CD14-positive monocyte (primary cell): ENCODE data around the gene CDK5. TPM values are rescaled to one million over a fixed set of nuclear protein-coding genes. Genes with fewer than 3 reads are reported as not detected.

Source experiments
- DNase-seq, 3 donors: peaks; one replicate each; pipeline ENCODE4 v3.0.0-alpha.2; 2011 to 2022
- H2AFZ ChIP-seq: 2 replicates; pipeline ENCODE4 v1.6.0; 2012; ENCODE audit warnings: mild to moderate bottlenecking, low read depth, low read length, inconsistent platforms; ENCODE audit not compliant: insufficient read depth, poor library complexity, severe bottlenecking
- H3K27ac ChIP-seq, 2 donors: 1 replicate in 1 of 2; 2 replicates in 1 of 2; pipeline ENCODE4 v1.5.1; 2012 to 2013; ENCODE audit warnings: low read length in 2 of 2, control low read depth in 1 of 2, inconsistent platforms in 1 of 2, low read depth in 1 of 2, mild to moderate bottlenecking in 1 of 2
- H3K27me3 ChIP-seq, 2 donors: one replicate each; pipeline versions ENCODE4 v1.6.0 to v1.6.1; 2011 to 2013; ENCODE audit warnings: low read length in 2 of 2; ENCODE audit not compliant: control insufficient read depth in 2 of 2, insufficient read depth in 2 of 2
- H3K36me3 ChIP-seq, 2 donors: replicated peaks in 1 of 2; 1 replicate in 1 of 2; 2 replicates in 1 of 2; pipeline versions ENCODE4 v1.5.1 to v1.6.1; 2012 to 2013; ENCODE audit warnings: low read length in 2 of 2, control low read depth in 1 of 2, inconsistent platforms in 1 of 2, mild to moderate bottlenecking in 1 of 2; ENCODE audit not compliant: insufficient read depth in 2 of 2, control insufficient read depth in 1 of 2
- H3K4me1 ChIP-seq, 2 donors: 1 replicate in 1 of 2; 2 replicates in 1 of 2; pipeline versions ENCODE4 v1.5.1 to v1.6.1; 2012 to 2013; ENCODE audit warnings: low read length in 2 of 2, control low read depth in 1 of 2, inconsistent platforms in 1 of 2, mild to moderate bottlenecking in 1 of 2, moderate library complexity in 1 of 2; ENCODE audit not compliant: insufficient read depth in 2 of 2, control insufficient read depth in 1 of 2
- H3K4me2 ChIP-seq: replicated peaks from 2 replicates; pipeline ENCODE3; 2012; ENCODE audit warnings: low read length, moderate library complexity, mild to moderate bottlenecking; ENCODE audit not compliant: poor library complexity, severe bottlenecking; ENCODE audit errors: extremely low read depth
- H3K4me3 ChIP-seq, 3 experiments: fragments of 200-600 bp in 1 of 3; sonication (generic) in 1 of 3; replicated peaks in 1 of 3; 1 replicate in 2 of 3; 2 replicates in 1 of 3; pipeline ENCODE4 v1.5.1; 2011 to 2013; ENCODE audit warnings: low read length in 3 of 3, mild to moderate bottlenecking in 3 of 3, control low read depth in 2 of 3, low read depth in 2 of 3, inconsistent platforms in 1 of 3, moderate library complexity in 1 of 3
- H3K79me2 ChIP-seq: 2 replicates; pipeline ENCODE4 v1.6.0; 2012; ENCODE audit warnings: mild to moderate bottlenecking, control low read depth, inconsistent platforms, low read length, moderate library complexity; ENCODE audit not compliant: insufficient read depth
- H3K9ac ChIP-seq: 2 replicates; pipeline ENCODE4 v1.6.0; 2017; ENCODE audit warnings: low read length, mild to moderate bottlenecking; ENCODE audit not compliant: insufficient read depth, poor library complexity, severe bottlenecking
- H3K9me3 ChIP-seq, 2 donors: replicated peaks in 1 of 2; 1 replicate in 1 of 2; 2 replicates in 1 of 2; pipeline versions ENCODE4 v1.5.1 to v1.6.1; 2012 to 2013; ENCODE audit warnings: low read length in 2 of 2, control low read depth in 1 of 2; ENCODE audit not compliant: control insufficient read depth in 1 of 2, insufficient read depth in 1 of 2
- H4K20me1 ChIP-seq: 2 replicates; pipeline ENCODE4 v1.6.0; 2012; ENCODE audit warnings: mild to moderate bottlenecking, low read length, control low read depth, moderate library complexity; ENCODE audit not compliant: insufficient read depth
- H3K27ac Mint-ChIP-seq, 7 donors: one replicate each; pipeline ENCODE4 v1.8.0; 2020; ENCODE audit warnings: mild to moderate bottlenecking in 7 of 7, mixed read lengths in 7 of 7, moderate library complexity in 6 of 7, inconsistent platforms in 2 of 7
- H3K27me3 Mint-ChIP-seq, 3 donors: one replicate each; pipeline ENCODE4 v1.8.0; 2021 to 2022; ENCODE audit warnings: low read depth in 3 of 3, mild to moderate bottlenecking in 3 of 3, mixed read lengths in 3 of 3, moderate library complexity in 3 of 3, inconsistent platforms in 1 of 3
- H3K36me3 Mint-ChIP-seq, 2 donors: one replicate each; pipeline ENCODE4 v1.8.0; 2020; ENCODE audit warnings: mixed read lengths in 2 of 2, inconsistent platforms in 1 of 2, mild to moderate bottlenecking in 1 of 2
- H3K4me1 Mint-ChIP-seq: one replicate; pipeline ENCODE4 v1.8.0; 2020; ENCODE audit warnings: mild to moderate bottlenecking, mixed read lengths
- H3K4me3 Mint-ChIP-seq, 2 donors: one replicate each; pipeline ENCODE4 v1.8.0; 2020; ENCODE audit warnings: mild to moderate bottlenecking in 2 of 2, mixed read lengths in 2 of 2, moderate library complexity in 1 of 2
- H3K9me3 Mint-ChIP-seq, 7 donors: one replicate each; pipeline ENCODE4 v1.8.0; 2020 to 2022; ENCODE audit warnings: mixed read lengths in 7 of 7, mild to moderate bottlenecking in 6 of 7, moderate library complexity in 6 of 7, inconsistent platforms in 2 of 7
- WGBS: methylation state at CpG from one replicate; pipeline ENCODE4 v1.1.5; 2013; ENCODE audit warnings: missing lambda C conversion rate; ENCODE audit not compliant: insufficient coverage; 5-methylcytosine and 5-hydroxymethylcytosine counted together
- intact Hi-C, 2 donors: fragments of 100-400 bp; cut with micrococcal nuclease; formaldehyde crosslinking; loops; one replicate each; pipeline versions ENCODE4 v1.15.0 to v1.15.1; 2023
- polyA plus RNA-seq, 3 donors: library from polyadenylated mRNA; depleted of rRNA in 1 of 3; unstranded in 2 of 3; stranded (reverse) in 1 of 3; fragments of 300-500 nt in 2 of 3; fragments of >200 nt in 1 of 3; fragmentation: Illumina TruSeq in 2 of 3; gene quantifications; 1 replicate in 2 of 3; 2 replicates in 1 of 3; pipeline ENCODE4 v1.2.3, GENCODE V29; 2012 to 2021
- TF ChIP-seq, protein P1 (sequence below): fragments of 200-600 bp; IDR thresholded peaks from one replicate; pipeline ENCODE4 v1.8.0; 2022; ENCODE audit warnings: antibody characterized with exemption, mild to moderate bottlenecking

The CDK5 gene
- polyA plus RNA-seq, 3 donors, result 14.9 to 31.2 (median 24.9) TPM

DNA sequence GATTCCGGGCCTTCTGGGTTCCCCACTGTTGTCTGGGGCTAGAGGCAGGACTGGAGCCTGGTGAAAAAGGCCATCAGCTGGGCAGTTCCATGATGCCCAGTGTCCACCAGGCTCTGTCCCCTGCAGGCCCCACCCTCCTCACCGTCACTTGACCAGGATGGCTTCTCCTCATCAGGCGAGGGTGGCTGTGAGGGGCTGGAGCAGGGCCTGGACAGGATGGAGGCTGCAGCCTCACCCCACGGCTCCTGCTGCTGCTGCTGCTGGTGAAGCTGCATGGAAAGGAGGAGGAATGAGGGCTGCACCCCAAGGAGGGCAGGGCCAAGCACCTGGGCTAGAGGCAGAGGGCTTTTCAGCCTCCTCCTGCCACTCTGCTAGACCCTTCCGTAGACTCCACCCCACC, 41.7 kb downstream of the CDK5 start:
- intact Hi-C loops, result loop anchor here in 1 of 2 donors (5.0 kb wide), 1 partner anchor 96 kb away; no protein-coding TSS in a partner anchor
- no peak for DNase-seq
- Histone ChIP-seq H3K4me3 (no peak overlapping the region), H2AFZ (no peak overlapping the region), H3K9me3 (peaks cover 0 to 6% of the 10 kb centered on the region in 2 donors), H3K27me3 (peaks cover 25 to 63% of the 10 kb centered on the region in 2 donors), H4K20me1 (no peaks in the 10 kb centered on the region), H3K4me2 (no peak overlapping the region), H3K27ac (no peak overlapping the region), H3K9ac (no peak overlapping the region), H3K36me3 (no peaks in the 10 kb centered on the region), H3K79me2 (no peaks in the 10 kb centered on the region), H3K4me1 (peaks cover 34 to 57% of the 10 kb centered on the region in 2 donors)
- H3K27me3 Mint-ChIP-seq, result peaks cover 63 to 94% (median 74%) of the 10 kb centered on the region in 3 donors
- H3K4me3 Mint-ChIP-seq, result no peak overlapping the region
- H3K27ac Mint-ChIP-seq, result peak overlapping the region in 1 of 7 donors; percentile 37
- H3K4me1 Mint-ChIP-seq, result peaks cover 50% of the 10 kb centered on the region
- TF ChIP-seq, protein P1, sequence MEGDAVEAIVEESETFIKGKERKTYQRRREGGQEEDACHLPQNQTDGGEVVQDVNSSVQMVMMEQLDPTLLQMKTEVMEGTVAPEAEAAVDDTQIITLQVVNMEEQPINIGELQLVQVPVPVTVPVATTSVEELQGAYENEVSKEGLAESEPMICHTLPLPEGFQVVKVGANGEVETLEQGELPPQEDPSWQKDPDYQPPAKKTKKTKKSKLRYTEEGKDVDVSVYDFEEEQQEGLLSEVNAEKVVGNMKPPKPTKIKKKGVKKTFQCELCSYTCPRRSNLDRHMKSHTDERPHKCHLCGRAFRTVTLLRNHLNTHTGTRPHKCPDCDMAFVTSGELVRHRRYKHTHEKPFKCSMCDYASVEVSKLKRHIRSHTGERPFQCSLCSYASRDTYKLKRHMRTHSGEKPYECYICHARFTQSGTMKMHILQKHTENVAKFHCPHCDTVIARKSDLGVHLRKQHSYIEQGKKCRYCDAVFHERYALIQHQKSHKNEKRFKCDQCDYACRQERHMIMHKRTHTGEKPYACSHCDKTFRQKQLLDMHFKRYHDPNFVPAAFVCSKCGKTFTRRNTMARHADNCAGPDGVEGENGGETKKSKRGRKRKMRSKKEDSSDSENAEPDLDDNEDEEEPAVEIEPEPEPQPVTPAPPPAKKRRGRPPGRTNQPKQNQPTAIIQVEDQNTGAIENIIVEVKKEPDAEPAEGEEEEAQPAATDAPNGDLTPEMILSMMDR, result no peak
- H3K36me3 Mint-ChIP-seq, result peaks cover 3 to 6% of the 10 kb centered on the region in 2 donors
- H3K9me3 Mint-ChIP-seq, result peaks cover 0 to 22% (median 5%) of the 10 kb centered on the region in 7 donors
- WGBS, result 100% methylated on average over 2 of the region's 5 CpGs

DNA sequence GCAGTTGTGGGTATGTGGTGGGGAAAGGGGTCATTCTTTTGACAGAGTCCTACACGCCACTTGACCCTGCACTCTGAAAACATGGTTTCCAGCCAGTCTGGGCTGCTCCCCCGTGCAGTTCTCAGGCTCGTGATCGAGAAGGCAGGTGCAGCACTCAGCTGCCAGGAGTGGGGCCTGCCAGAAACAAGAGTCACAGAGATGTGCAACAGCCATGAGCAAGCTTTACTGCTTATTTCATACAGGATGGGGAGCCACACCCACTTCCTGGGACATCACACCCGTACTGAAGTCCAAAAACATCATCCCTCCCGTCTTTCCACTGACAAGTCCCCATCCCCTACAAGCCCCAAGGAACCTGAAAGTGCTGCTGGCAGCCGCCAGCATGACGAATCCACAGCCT, 42.7 kb downstream of the CDK5 start:
- H2AFZ ChIP-seq, result no peak overlapping the region
- Mint-ChIP-seq H3K27me3 (peaks cover 62 to 94% (median 71%) of the 10 kb centered on the region in 3 donors), H3K9me3 (peaks cover 0 to 22% (median 5%) of the 10 kb centered on the region in 7 donors), H3K4me3 (peak overlapping the region in 1 of 2 donors; percentile 49), H3K36me3 (peaks cover 3 to 6% of the 10 kb centered on the region in 2 donors), H3K4me1 (peaks cover 58% of the 10 kb centered on the region), H3K27ac (peak overlapping the region in 4 of 7 donors; percentile 63 to 76 (median 70))
- peak; percentile 25 to 40 (median 29) for DNase-seq
- no peak overlapping the region for H3K27ac ChIP-seq
- H3K27me3 ChIP-seq, result peaks cover 18 to 58% of the 10 kb centered on the region in 2 donors
- H3K4me1 ChIP-seq, result peaks cover 41 to 67% of the 10 kb centered on the region in 2 donors
- no peaks in the 10 kb centered on the region for H4K20me1 ChIP-seq
- no peaks in the 10 kb centered on the region for H3K36me3 ChIP-seq
- WGBS, result 68% methylated on average over 8 of the region's 8 CpGs
- no peaks in the 10 kb centered on the region for H3K79me2 ChIP-seq
- no peak overlapping the region for H3K4me2 ChIP-seq
- peaks cover 0 to under 1% of the 10 kb centered on the region in 2 donors for H3K9me3 ChIP-seq
- TF ChIP-seq, protein P1, result no peak
- H3K9ac ChIP-seq, result no peak overlapping the region
- no peak overlapping the region for H3K4me3 ChIP-seq
- intact Hi-C loops, result loop anchor here (5.0 kb wide), 1 partner anchor 97 kb away; no protein-coding TSS in a partner anchor
